Measurements from ENCODE around the gene TOR4A.

The TOR4A gene

GRCh38 chr9:137295849-137296669, 18.5 kb downstream of the TOR4A start:
- no peak for DNase-seq

- DNase-seq, result no peak
Observed at GRCh38 chr9:137296670-137297664, 19.4 kb downstream of the TOR4A start.

GRCh38 chr9:137297966-137298365, 20.4 kb downstream of the TOR4A start:
- DNase-seq, result no peak

- no peak for DNase-seq
Observed at GRCh38 chr9:137298401-137299202, 21.1 kb downstream of the TOR4A start.

- DNase-seq, result no peak
Observed at GRCh38 chr9:137299203-137299565, 21.7 kb downstream of the TOR4A start.

GRCh38 chr9:137299938-137300337, 22.4 kb downstream of the TOR4A start:
- no peak for DNase-seq

- DNase-seq, result no peak
Observed at GRCh38 chr9:137300567-137301080, 23.1 kb downstream of the TOR4A start.

- no peak for DNase-seq
Observed at GRCh38 chr9:137301081-137301947, 23.8 kb downstream of the TOR4A start.

- DNase-seq, result peak; percentile 87
Observed at GRCh38 chr9:137302118-137302448, 24.6 kb downstream of the TOR4A start, which contains the start of gene NRARP. NRARP (minus strand) TSS chr9:137302271; CDS start chr9:137301928, 343 bp downstream.

GRCh38 chr9:137302449-137303150, 25.1 kb downstream of the TOR4A start:
- no peak for DNase-seq

- DNase-seq, result no peak
Observed at GRCh38 chr9:137303151-137303892, 25.8 kb downstream of the TOR4A start.

GRCh38 chr9:137303893-137304382, 26.4 kb downstream of the TOR4A start:
- DNase-seq, result no peak

GRCh38 chr9:137304383-137305059, 27.0 kb downstream of the TOR4A start:
- no peak for DNase-seq

- peak; percentile 35 for DNase-seq
Observed at GRCh38 chr9:137305060-137305797, 27.7 kb downstream of the TOR4A start.

- no peak for DNase-seq
Observed at GRCh38 chr9:137305798-137306065, 28.2 kb downstream of the TOR4A start.

- DNase-seq, result no peak
Observed at GRCh38 chr9:137306066-137306849, 28.7 kb downstream of the TOR4A start.

GRCh38 chr9:137306850-137307254, 29.3 kb downstream of the TOR4A start:
- DNase-seq, result no peak
